Inflammatory macrophage treated with lipopolysaccharide for 1 hour (primary cell): Measurements from ENCODE around the gene PEX10.

Experiments
- DNase-seq, 2 donors: peaks; one replicate each; pipeline ENCODE4 v3.0.0-alpha.2; 2020 to 2022

The PEX10 gene

GRCh38 chr1:2403273-2403672 lies 9.1 kb downstream of the PEX10 start:
- DNase-seq: no peak

GRCh38 chr1:2402420-2402819 lies 9.9 kb downstream of the PEX10 start:
- no peak for DNase-seq

- no peak for DNase-seq
These were observed 11.3 kb downstream of the PEX10 start for GRCh38 chr1:2400950-2401649.

GRCh38 chr1:2400576-2400909 lies 11.8 kb downstream of the PEX10 start:
- DNase-seq: no peak

- DNase-seq: no peak
These were observed 12.3 kb downstream of the PEX10 start for GRCh38 chr1:2399890-2400575.

- no peak for DNase-seq
These were observed 13.5 kb downstream of the PEX10 start for GRCh38 chr1:2398871-2399270.

GRCh38 chr1:2397007-2397679 lies 15.2 kb downstream of the PEX10 start:
- DNase-seq: no peak

GRCh38 chr1:2396476-2396875 lies 15.9 kb downstream of the PEX10 start:
- no peak for DNase-seq

- DNase-seq: no peak
These were observed 16.3 kb downstream of the PEX10 start for GRCh38 chr1:2396059-2396458.

GRCh38 chr1:2395245-2395644 lies 17.1 kb downstream of the PEX10 start:
- DNase-seq: no peak

GRCh38 chr1:2394761-2395160 lies 17.6 kb downstream of the PEX10 start:
- DNase-seq: no peak

- no peak for DNase-seq
These were observed 18.1 kb downstream of the PEX10 start for GRCh38 chr1:2394220-2394619.

- DNase-seq: no peak
These were observed 18.9 kb downstream of the PEX10 start for GRCh38 chr1:2393471-2393877.

GRCh38 chr1:2392686-2393085 lies 19.7 kb downstream of the PEX10 start:
- DNase-seq: no peak

- DNase-seq: no peak
These were observed 20.3 kb downstream of the PEX10 start for GRCh38 chr1:2391931-2392509.

GRCh38 chr1:2391041-2391930 lies 21.1 kb downstream of the PEX10 start, which contains the start of the genes MORN1 and RER1:
Gene MORN1, minus strand, starts transcription at chr1:2391554. Its CDS starts 21 bp downstream, at chr1:2391533.
Gene RER1, plus strand, starts transcription at chr1:2391841. Its CDS starts 3,950 bp downstream, at chr1:2395791.
- DNase-seq: peak; percentile 99

- DNase-seq: no peak
These were observed 22.7 kb downstream of the PEX10 start for GRCh38 chr1:2389644-2390043.

- DNase-seq: no peak
These were observed 24.1 kb downstream of the PEX10 start for GRCh38 chr1:2388004-2388913.

GRCh38 chr1:2386636-2387611 lies 25.4 kb downstream of the PEX10 start:
- DNase-seq: no peak

GRCh38 chr1:2385606-2386280 lies 26.6 kb downstream of the PEX10 start:
- DNase-seq: no peak
